ENCODE measurements around the gene MAPK8IP3.
"Not testable (repeated sequence)": the region's sequence is repeated elsewhere in the genome, so short reads cannot be mapped to it uniquely, and the experiment has no call there.

The MAPK8IP3 gene

GRCh38 chr16:1794908-1795666 lies 89.1 kb downstream of the MAPK8IP3 start:
- no peak overlapping the region for H3K27ac ChIP-seq (ENCODE audit: low read length)
- peaks cover 3% of the 10 kb centered on the region for H3K36me3 ChIP-seq (ENCODE audit: control insufficient read depth, insufficient read depth, low read length)
- no CpG with 5 or more reads among the region's 32 CpGs for WGBS (ENCODE audit: insufficient coverage, insufficient read length)
- H3K9me3 ChIP-seq (ENCODE audit: control insufficient read depth, insufficient read depth, low read length): peaks cover 3% of the 10 kb centered on the region
- H3K27me3 ChIP-seq (ENCODE audit: control insufficient read depth, insufficient read depth, low read length): no peaks in the 10 kb centered on the region
- no peak for DNase-seq (ENCODE audit: low read depth, low spot score)
- no peak overlapping the region; the same call in 1 of the 2 replicates for H3K4me3 ChIP-seq (ENCODE audit: low read length)
- H3K4me1 ChIP-seq (ENCODE audit: control insufficient read depth, insufficient read depth, low read length): no peaks in the 10 kb centered on the region; the same call in 1 of the 2 replicates

- WGBS (ENCODE audit: insufficient coverage, insufficient read length): no CpG with 5 or more reads among the region's 5 CpGs
- DNase-seq (ENCODE audit: low read depth, low spot score): not testable (repeated sequence)
Measured at GRCh38 chr16:1799263-1799662, 93.3 kb downstream of the MAPK8IP3 start.

GRCh38 chr16:1800701-1801100 lies 94.7 kb downstream of the MAPK8IP3 start:
- no peaks in the 10 kb centered on the region for H3K27me3 ChIP-seq (ENCODE audit: control insufficient read depth, insufficient read depth, low read length)
- no peak overlapping the region for H3K4me3 ChIP-seq (ENCODE audit: low read length)
- peaks cover 3% of the 10 kb centered on the region for H3K9me3 ChIP-seq (ENCODE audit: control insufficient read depth, insufficient read depth, low read length)
- H3K36me3 ChIP-seq (ENCODE audit: control insufficient read depth, insufficient read depth, low read length): no peaks in the 10 kb centered on the region
- WGBS (ENCODE audit: insufficient coverage, insufficient read length): no CpG with 5 or more reads among the region's 10 CpGs
- no peaks in the 10 kb centered on the region for H3K4me1 ChIP-seq (ENCODE audit: control insufficient read depth, insufficient read depth, low read length)
- DNase-seq (ENCODE audit: low read depth, low spot score): no peak
- no peak overlapping the region for H3K27ac ChIP-seq (ENCODE audit: low read length)

More at GRCh38 chr16:1799263-1799662, 93.3 kb downstream of the MAPK8IP3 start:
- H3K4me1 ChIP-seq (ENCODE audit: control insufficient read depth, insufficient read depth, low read length); H3K9me3 ChIP-seq (ENCODE audit: control insufficient read depth, insufficient read depth, low read length); H3K4me3 ChIP-seq (ENCODE audit: low read length); H3K27me3 ChIP-seq (ENCODE audit: control insufficient read depth, insufficient read depth, low read length); H3K36me3 ChIP-seq (ENCODE audit: control insufficient read depth, insufficient read depth, low read length); H3K27ac ChIP-seq (ENCODE audit: low read length): not testable (repeated sequence)

- no peak overlapping the region for H3K4me3 ChIP-seq (ENCODE audit: low read length)
- no peaks in the 10 kb centered on the region for H3K36me3 ChIP-seq (ENCODE audit: control insufficient read depth, insufficient read depth, low read length)
- no peaks in the 10 kb centered on the region for H3K27me3 ChIP-seq (ENCODE audit: control insufficient read depth, insufficient read depth, low read length)
- no CpG with 5 or more reads among the region's 10 CpGs for WGBS (ENCODE audit: insufficient coverage, insufficient read length)
- no peaks in the 10 kb centered on the region for H3K4me1 ChIP-seq (ENCODE audit: control insufficient read depth, insufficient read depth, low read length)
- no peaks in the 10 kb centered on the region; the same call in 1 of the 2 replicates for H3K9me3 ChIP-seq (ENCODE audit: control insufficient read depth, insufficient read depth, low read length)
- no peak for DNase-seq (ENCODE audit: low read depth, low spot score)
- H3K27ac ChIP-seq (ENCODE audit: low read length): no peak overlapping the region
Measured at GRCh38 chr16:1807626-1808025, 101.6 kb downstream of the MAPK8IP3 start.

GRCh38 chr16:1808691-1809090 lies 102.7 kb downstream of the MAPK8IP3 start:
- Histone ChIP-seq H3K4me3 (ENCODE audit: low read length) (no peak overlapping the region), H3K4me1 (ENCODE audit: control insufficient read depth, insufficient read depth, low read length) (no peaks in the 10 kb centered on the region), H3K9me3 (ENCODE audit: control insufficient read depth, insufficient read depth, low read length) (no peaks in the 10 kb centered on the region; the same call in 1 of the 2 replicates), H3K36me3 (ENCODE audit: control insufficient read depth, insufficient read depth, low read length) (no peaks in the 10 kb centered on the region), H3K27me3 (ENCODE audit: control insufficient read depth, insufficient read depth, low read length) (no peaks in the 10 kb centered on the region), H3K27ac (ENCODE audit: low read length) (no peak overlapping the region)
- DNase-seq (ENCODE audit: low read depth, low spot score): no peak
- WGBS (ENCODE audit: insufficient coverage, insufficient read length): no CpG with 5 or more reads among the region's 18 CpGs

- WGBS (ENCODE audit: insufficient coverage, insufficient read length): no CpG with 5 or more reads among the region's 28 CpGs
- Histone ChIP-seq H3K27me3 (ENCODE audit: control insufficient read depth, insufficient read depth, low read length) (no peaks in the 10 kb centered on the region), H3K36me3 (ENCODE audit: control insufficient read depth, insufficient read depth, low read length) (no peaks in the 10 kb centered on the region), H3K9me3 (ENCODE audit: control insufficient read depth, insufficient read depth, low read length) (no peaks in the 10 kb centered on the region; the same call in 1 of the 2 replicates), H3K4me3 (ENCODE audit: low read length) (no peak overlapping the region), H3K27ac (ENCODE audit: low read length) (no peak overlapping the region), H3K4me1 (ENCODE audit: control insufficient read depth, insufficient read depth, low read length) (no peaks in the 10 kb centered on the region)
- no peak for DNase-seq (ENCODE audit: low read depth, low spot score)
Measured at GRCh38 chr16:1809281-1809801, 103.3 kb downstream of the MAPK8IP3 start.

DNA sequence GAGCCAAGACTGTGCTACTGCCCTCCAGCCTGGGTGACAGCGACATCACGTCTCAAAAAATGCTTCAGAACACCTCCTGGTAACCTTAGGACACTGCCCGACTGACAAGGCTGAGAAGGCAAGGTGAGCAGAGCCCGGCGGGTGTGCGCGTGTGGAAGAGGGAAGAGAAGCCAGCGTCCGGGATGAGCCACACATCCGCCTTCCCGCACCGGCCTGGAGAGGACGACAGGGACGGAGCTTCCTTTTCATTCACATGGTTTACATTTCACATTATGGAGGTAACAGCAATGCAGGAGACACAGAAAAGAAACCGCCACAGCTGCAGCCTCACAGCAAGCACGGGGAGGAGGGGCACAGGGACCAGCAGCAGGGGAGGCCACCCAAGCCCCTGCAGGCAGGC lies 104.1 kb downstream of the MAPK8IP3 start:
- DNase-seq (ENCODE audit: low read depth, low spot score): no peak
- no peak overlapping the region for H3K4me3 ChIP-seq (ENCODE audit: low read length)
- H3K36me3 ChIP-seq (ENCODE audit: control insufficient read depth, insufficient read depth, low read length): no peaks in the 10 kb centered on the region
- no peaks in the 10 kb centered on the region for H3K9me3 ChIP-seq (ENCODE audit: control insufficient read depth, insufficient read depth, low read length)
- no peaks in the 10 kb centered on the region for H3K4me1 ChIP-seq (ENCODE audit: control insufficient read depth, insufficient read depth, low read length)
- no peaks in the 10 kb centered on the region for H3K27me3 ChIP-seq (ENCODE audit: control insufficient read depth, insufficient read depth, low read length)
- no peak overlapping the region for H3K27ac ChIP-seq (ENCODE audit: low read length)
- WGBS (ENCODE audit: insufficient coverage, insufficient read length): no CpG with 5 or more reads among the region's 16 CpGs

DNA sequence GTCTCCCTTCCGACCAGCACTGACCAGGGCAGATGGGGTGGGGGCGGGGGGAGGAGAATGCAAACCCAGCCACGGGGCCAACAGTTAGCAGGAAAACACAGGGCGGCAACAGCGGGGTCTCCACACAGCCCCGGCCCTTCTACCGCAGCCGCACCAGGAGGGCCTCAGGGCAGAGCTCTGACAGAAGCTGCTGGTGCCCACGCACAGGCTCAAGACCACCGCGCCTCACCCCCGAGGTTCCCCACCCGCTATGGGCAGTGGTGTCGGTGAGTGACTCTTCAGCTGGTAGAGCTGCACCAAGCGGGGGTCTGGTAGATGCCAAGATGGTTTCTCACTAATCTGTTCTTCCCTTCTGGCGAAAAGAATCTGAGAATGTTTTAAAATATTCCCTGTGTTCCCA lies 104.5 kb downstream of the MAPK8IP3 start:
- H3K4me3 ChIP-seq (ENCODE audit: low read length): no peak overlapping the region
- no peaks in the 10 kb centered on the region for H3K9me3 ChIP-seq (ENCODE audit: control insufficient read depth, insufficient read depth, low read length)
- no peak overlapping the region for H3K27ac ChIP-seq (ENCODE audit: low read length)
- H3K27me3 ChIP-seq (ENCODE audit: control insufficient read depth, insufficient read depth, low read length): no peaks in the 10 kb centered on the region
- no peak for DNase-seq (ENCODE audit: low read depth, low spot score)
- H3K4me1 ChIP-seq (ENCODE audit: control insufficient read depth, insufficient read depth, low read length): no peaks in the 10 kb centered on the region
- H3K36me3 ChIP-seq (ENCODE audit: control insufficient read depth, insufficient read depth, low read length): 0 out of 2 replicates have a peak, but pooled peaks cover 2% of the 10 kb centered on the region
- no CpG with 5 or more reads among the region's 16 CpGs for WGBS (ENCODE audit: insufficient coverage, insufficient read length)

GRCh38 chr16:1812732-1813163 lies 106.8 kb downstream of the MAPK8IP3 start:
- no peak for DNase-seq (ENCODE audit: low read depth, low spot score)
- Histone ChIP-seq H3K4me1 (ENCODE audit: control insufficient read depth, insufficient read depth, low read length) (no peaks in the 10 kb centered on the region), H3K27ac (ENCODE audit: low read length) (no peak overlapping the region), H3K9me3 (ENCODE audit: control insufficient read depth, insufficient read depth, low read length) (no peaks in the 10 kb centered on the region), H3K36me3 (ENCODE audit: control insufficient read depth, insufficient read depth, low read length) (peaks cover 10% of the 10 kb centered on the region; the same call in 1 of the 2 replicates), H3K4me3 (ENCODE audit: low read length) (no peak overlapping the region), H3K27me3 (ENCODE audit: control insufficient read depth, insufficient read depth, low read length) (no peaks in the 10 kb centered on the region)
- no CpG with 5 or more reads among the region's 17 CpGs for WGBS (ENCODE audit: insufficient coverage, insufficient read length)

GRCh38 chr16:1815461-1815860 lies 109.5 kb downstream of the MAPK8IP3 start:
- no peak overlapping the region for H3K4me3 ChIP-seq (ENCODE audit: low read length)
- no peaks in the 10 kb centered on the region for H3K9me3 ChIP-seq (ENCODE audit: control insufficient read depth, insufficient read depth, low read length)
- WGBS (ENCODE audit: insufficient coverage, insufficient read length): no CpG with 5 or more reads among the region's 11 CpGs
- peaks cover 15% of the 10 kb centered on the region; the same call in 1 of the 2 replicates for H3K36me3 ChIP-seq (ENCODE audit: control insufficient read depth, insufficient read depth, low read length)
- no peak for DNase-seq (ENCODE audit: low read depth, low spot score)
- H3K27me3 ChIP-seq (ENCODE audit: control insufficient read depth, insufficient read depth, low read length): no peaks in the 10 kb centered on the region
- H3K4me1 ChIP-seq (ENCODE audit: control insufficient read depth, insufficient read depth, low read length): no peaks in the 10 kb centered on the region
- H3K27ac ChIP-seq (ENCODE audit: low read length): no peak overlapping the region
